ENCODE data around the gene ITPKB. TPM values are rescaled to one million over a fixed set of nuclear protein-coding genes. Genes with fewer than 3 reads are reported as not detected.

Gene ITPKB
- total and polyA plus RNA-seq, 2 experiments from 2014 or later = 0.31 to 5.2 TPM

Small RNAs within 50 kb of the gene (small RNA-seq; reads per million reads assigned to genes)
- gene RPS27P5 (ENCODE audit: low replicate concordance) = not detected

Other genes starting within 250 kb of the ITPKB start
- gene STUM, start 190.5 kb downstream of the ITPKB start, total RNA-seq (2014; rRNA removed; shearing (Covaris generic)) = 0.74 and 1.3 TPM in 2 replicates
- gene STUM, start 190.5 kb downstream of the ITPKB start, polyA plus RNA-seq (2016; fragmentation: Nextera tagmentation; extraction: Ambion mirVana) = 0.23 and 0.40 TPM in 2 replicates
- 16.0 and 22.1 TPM in 2 replicates for gene PSEN2, start 131.3 kb upstream of the ITPKB start, total RNA-seq (2014; rRNA removed; shearing (Covaris generic))
- 9.6 and 10.0 TPM in 2 replicates for gene PSEN2, start 131.3 kb upstream of the ITPKB start, polyA plus RNA-seq (2016; fragmentation: Nextera tagmentation; extraction: Ambion mirVana)
- gene COQ8A, start 201.0 kb upstream of the ITPKB start, total RNA-seq (2014; rRNA removed; shearing (Covaris generic)) = 37.4 TPM in 2 replicates
- gene COQ8A, start 201.0 kb upstream of the ITPKB start, polyA plus RNA-seq (2016; fragmentation: Nextera tagmentation; extraction: Ambion mirVana) = 25.2 and 28.5 TPM in 2 replicates

All from GM23338 (cell line).